ENCODE data around the gene OSBPL2.

The OSBPL2 gene

DNA sequence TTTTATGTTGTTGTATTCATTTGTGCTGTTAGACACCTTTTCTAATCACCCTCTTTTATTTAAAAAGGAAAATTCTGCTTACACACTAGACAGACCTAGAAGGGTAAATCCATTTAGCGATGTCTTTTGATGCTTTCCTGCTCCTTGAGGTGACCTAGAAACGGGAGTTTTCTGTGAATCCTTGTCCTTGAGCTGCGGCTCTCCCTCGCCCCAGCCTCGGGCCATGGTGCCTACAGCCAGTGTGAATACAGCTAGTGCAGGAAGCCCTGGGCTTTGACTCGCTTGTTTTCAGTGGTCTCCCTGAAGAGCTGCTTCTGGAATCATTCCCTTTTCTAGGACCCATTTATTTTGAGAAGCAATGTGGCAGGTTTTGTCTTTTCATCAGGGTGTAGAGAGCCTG, 46.8 kb downstream of the OSBPL2 start:
- FAIRE-seq (no peak), DNase-seq (ENCODE audit: insufficient read length, low spot score) (no peak)
- TF ChIP-seq, protein P1, sequence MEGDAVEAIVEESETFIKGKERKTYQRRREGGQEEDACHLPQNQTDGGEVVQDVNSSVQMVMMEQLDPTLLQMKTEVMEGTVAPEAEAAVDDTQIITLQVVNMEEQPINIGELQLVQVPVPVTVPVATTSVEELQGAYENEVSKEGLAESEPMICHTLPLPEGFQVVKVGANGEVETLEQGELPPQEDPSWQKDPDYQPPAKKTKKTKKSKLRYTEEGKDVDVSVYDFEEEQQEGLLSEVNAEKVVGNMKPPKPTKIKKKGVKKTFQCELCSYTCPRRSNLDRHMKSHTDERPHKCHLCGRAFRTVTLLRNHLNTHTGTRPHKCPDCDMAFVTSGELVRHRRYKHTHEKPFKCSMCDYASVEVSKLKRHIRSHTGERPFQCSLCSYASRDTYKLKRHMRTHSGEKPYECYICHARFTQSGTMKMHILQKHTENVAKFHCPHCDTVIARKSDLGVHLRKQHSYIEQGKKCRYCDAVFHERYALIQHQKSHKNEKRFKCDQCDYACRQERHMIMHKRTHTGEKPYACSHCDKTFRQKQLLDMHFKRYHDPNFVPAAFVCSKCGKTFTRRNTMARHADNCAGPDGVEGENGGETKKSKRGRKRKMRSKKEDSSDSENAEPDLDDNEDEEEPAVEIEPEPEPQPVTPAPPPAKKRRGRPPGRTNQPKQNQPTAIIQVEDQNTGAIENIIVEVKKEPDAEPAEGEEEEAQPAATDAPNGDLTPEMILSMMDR (IDR thresholded peaks at IDR 0.05; ENCODE audit: insufficient read depth, missing control alignments): no peak

DNA sequence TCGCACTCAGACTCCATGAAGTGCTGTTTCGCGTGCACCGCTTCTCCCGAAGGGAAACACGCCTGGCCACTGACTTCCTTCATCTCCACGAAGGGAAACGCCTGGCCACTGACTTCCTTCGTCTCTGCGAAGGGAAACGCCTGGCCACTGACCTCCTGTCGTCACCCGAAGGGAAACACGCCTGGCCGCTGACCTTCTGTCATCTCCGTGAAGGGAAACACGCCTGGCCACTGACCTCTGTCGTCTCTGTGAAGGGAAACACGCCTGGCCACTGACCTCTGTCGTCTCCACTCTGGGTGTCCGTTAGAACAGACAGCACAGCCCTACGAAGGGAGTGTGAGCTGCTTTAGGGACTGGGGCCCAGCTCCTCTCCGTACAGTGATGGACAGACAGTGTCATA, 47.4 kb downstream of the OSBPL2 start:
- TF ChIP-seq, protein P1 (IDR thresholded peaks at IDR 0.05; ENCODE audit: insufficient read depth, missing control alignments): no peak
- no peak for FAIRE-seq
- no peak for DNase-seq (ENCODE audit: insufficient read length, low spot score)

DNA sequence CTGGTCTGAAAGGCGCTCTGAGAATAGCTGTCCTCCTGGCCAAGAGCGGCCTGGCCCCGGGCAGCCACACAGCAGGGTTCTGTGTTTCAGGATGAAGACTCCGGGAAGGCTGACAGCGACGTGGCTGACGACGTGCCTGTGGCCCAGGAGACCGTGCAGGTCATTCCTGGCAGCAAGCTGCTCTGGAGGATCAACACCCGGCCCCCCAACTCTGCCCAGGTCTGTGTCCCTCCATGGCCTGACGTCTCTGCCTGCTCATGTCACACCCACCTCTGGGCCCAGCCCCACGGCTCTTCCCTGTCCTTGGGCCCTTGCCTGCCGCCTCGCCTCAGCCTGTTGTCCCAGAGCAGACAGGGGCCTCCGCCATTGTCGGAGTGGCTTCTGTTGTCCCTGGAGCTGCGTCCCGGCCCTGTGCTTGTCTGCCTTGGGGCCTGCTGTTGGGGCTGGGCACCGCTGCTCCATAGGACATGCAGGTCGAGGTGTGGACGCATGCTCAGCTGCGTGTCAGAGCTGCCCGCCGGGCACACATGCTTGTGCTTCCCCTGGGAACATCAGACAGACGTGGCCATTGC, 48.3 kb downstream of the OSBPL2 start:
- TF ChIP-seq, protein P1 (IDR thresholded peaks at IDR 0.05; ENCODE audit: insufficient read depth, missing control alignments): no peak
- FAIRE-seq (no peak), DNase-seq (ENCODE audit: insufficient read length, low spot score) (no peak)

DNA sequence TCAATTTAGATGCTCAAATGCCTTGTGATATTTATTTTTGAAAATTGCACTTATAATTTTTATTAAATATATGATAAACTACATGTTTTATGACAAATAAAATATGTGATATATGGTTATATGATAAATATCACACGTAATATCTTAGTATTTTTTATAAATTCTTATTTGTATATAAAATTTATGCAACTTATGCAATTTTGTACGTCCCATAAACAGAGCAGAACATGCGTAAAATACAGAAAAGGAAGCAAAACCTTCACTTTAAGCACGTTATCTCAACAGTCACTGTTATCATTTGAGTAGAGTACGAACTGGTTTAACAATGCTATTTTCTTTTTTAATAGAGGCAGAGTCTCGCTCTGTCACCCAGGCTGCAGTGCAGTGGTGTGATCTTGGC, 48.8 kb downstream of the OSBPL2 start:
- no peak for FAIRE-seq
- TF ChIP-seq, protein P1 (IDR thresholded peaks at IDR 0.05; ENCODE audit: insufficient read depth, missing control alignments): no peak
- no peak for DNase-seq (ENCODE audit: insufficient read length, low spot score)

DNA sequence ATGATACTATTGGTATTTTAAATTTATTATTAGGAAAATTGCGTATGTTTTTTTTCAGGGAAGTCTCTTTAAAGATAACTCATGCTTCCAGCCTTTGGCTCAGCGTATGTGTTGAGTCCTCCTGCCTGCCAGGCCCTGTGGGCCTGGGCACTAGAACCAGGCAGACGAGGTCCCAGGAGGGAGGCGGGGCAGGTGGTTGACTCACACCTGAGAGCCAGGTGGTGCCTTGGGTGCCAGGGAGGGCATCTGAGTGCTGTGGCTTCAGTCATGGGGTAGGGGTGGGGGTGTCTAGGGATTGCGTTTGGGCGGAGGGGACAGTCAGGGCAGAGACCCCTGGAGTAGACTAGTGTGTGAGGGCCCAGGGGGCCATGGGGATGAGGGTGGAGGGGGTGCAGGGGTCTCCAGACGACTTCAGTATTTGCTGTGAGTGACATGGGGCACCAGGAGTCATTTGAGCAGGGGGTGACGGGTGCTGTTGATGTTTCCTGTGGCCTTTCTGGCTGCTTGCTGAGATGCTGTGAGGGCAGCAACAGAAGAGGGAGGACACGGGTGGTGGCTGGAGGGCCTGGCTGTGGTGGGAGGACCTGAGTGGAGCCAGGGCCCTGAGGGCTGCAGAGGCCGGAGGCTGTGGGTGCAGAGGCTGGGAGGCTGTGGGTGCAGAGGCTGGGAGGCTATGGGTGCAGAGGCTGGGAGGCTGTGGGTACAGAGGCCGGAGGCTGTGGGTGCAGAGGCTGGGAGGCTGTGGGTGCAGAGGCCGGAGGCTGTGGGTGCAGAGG, 49.6 kb downstream of the OSBPL2 start:
- TF ChIP-seq, protein P1 (IDR thresholded peaks at IDR 0.05; ENCODE audit: insufficient read depth, missing control alignments): no peak
- DNase-seq (ENCODE audit: insufficient read length, low spot score) (no peak), FAIRE-seq (no peak)

DNA sequence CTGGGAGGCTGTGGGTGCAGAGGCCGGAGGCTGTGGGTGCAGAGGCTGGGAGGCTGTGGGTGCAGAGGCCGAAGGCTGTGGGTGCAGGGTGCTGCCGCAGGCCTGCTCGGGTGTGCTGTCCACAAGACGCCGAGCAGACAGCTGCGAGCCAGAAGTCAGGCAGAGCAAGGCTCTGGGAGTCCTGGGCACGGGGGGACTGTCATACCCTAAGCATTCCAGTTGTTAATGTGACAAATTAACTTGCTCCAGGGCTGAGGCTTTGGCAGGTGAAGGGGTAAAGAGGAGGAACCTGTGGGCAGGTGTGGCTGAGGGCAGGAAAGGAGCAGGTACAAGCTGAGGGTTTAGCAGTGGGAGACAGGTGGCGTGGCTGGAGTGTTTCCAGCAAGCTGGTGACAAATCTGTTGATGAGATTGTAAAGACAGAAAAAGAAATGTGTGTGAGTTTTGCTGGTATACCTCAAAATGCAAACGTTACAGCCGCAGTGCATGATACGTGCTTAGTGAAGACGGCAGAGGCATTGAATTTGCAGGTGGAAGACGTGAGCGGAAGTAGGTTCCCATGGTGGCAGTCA, 50.3 kb downstream of the OSBPL2 start:
- no peak for DNase-seq (ENCODE audit: insufficient read length, low spot score)
- TF ChIP-seq, protein P1 (IDR thresholded peaks at IDR 0.05; ENCODE audit: insufficient read depth, missing control alignments): no peak
- no peak for FAIRE-seq

DNA sequence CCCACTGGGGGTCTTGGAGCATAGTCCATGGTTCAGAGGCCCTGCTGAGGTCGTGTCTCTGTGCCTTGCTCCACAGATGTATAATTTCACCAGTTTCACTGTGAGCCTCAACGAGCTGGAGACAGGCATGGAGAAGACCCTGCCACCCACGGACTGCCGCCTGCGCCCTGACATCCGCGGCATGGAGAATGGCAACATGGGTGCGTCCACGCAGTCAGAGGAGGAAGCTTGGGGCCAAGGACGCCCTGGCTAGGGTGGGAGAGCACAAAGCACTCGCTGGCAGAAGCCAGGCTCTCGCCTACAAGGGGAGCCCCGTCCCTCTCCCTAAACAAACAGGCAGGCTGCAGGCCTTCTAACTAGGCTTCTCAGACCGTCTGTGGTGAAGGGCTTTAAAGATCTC, 50.8 kb downstream of the OSBPL2 start:
- no peak for DNase-seq (ENCODE audit: insufficient read length, low spot score)
- TF ChIP-seq, protein P1 (IDR thresholded peaks at IDR 0.05; ENCODE audit: insufficient read depth, missing control alignments): no peak
- FAIRE-seq: no peak
